GM18520 (cell line): ENCODE measurements around the gene OSBPL10.
"Not testable (repeated sequence)": the region's sequence is repeated elsewhere in the genome, so short reads cannot be mapped to it uniquely, and the experiment has no call there.

Experiments
- ATAC-seq: cut with Tn5 transposase; IDR thresholded peaks from one replicate; pipeline ENCODE4 v1.9.1; 2021; ENCODE audit not compliant: unreplicated experiment

The OSBPL10 gene

GRCh38 chr3:31981206-31982181, at the start of gene OSBPL10, which contains the start of gene ZNF860:
TSS of gene OSBPL10 (minus strand) at chr3:31981262. CDS start at chr3:31981179, 83 bp downstream.
TSS of gene ZNF860 (plus strand) at chr3:31981750. CDS start at chr3:31989080, 7,330 bp downstream.
- no peak for ATAC-seq

GRCh38 chr3:32026593-32026992, 45.5 kb upstream of the OSBPL10 start:
- no peak for ATAC-seq

GRCh38 chr3:32022947-32023346, 41.9 kb upstream of the OSBPL10 start:
- ATAC-seq: no peak

GRCh38 chr3:32021748-32022147, 40.7 kb upstream of the OSBPL10 start:
- no peak for ATAC-seq

- no peak for ATAC-seq
Observed at GRCh38 chr3:32021155-32021554, 40.1 kb upstream of the OSBPL10 start.

GRCh38 chr3:32018757-32019564, 37.9 kb upstream of the OSBPL10 start:
- no peak for ATAC-seq

GRCh38 chr3:32017286-32017685, 36.2 kb upstream of the OSBPL10 start:
- ATAC-seq: no peak

- not testable (repeated sequence) for ATAC-seq
Observed at GRCh38 chr3:32015638-32016037, 34.6 kb upstream of the OSBPL10 start.

GRCh38 chr3:32010699-32011098, 29.6 kb upstream of the OSBPL10 start:
- not testable (repeated sequence) for ATAC-seq

GRCh38 chr3:32009957-32010356, 28.9 kb upstream of the OSBPL10 start:
- no peak for ATAC-seq

- ATAC-seq: no peak
Observed at GRCh38 chr3:32009101-32009500, 28.0 kb upstream of the OSBPL10 start.

- no peak for ATAC-seq
Observed at GRCh38 chr3:32004113-32004765, 23.2 kb upstream of the OSBPL10 start.

- no peak for ATAC-seq
Observed at GRCh38 chr3:32003380-32003779, 22.3 kb upstream of the OSBPL10 start.

- ATAC-seq: no peak
Observed at GRCh38 chr3:32002561-32003368, 21.7 kb upstream of the OSBPL10 start.

GRCh38 chr3:32000877-32001276, 19.8 kb upstream of the OSBPL10 start:
- ATAC-seq: no peak

- no peak for ATAC-seq
Observed at GRCh38 chr3:31999907-32000439, 18.9 kb upstream of the OSBPL10 start.

GRCh38 chr3:31997500-31997899, 16.4 kb upstream of the OSBPL10 start:
- ATAC-seq: no peak

GRCh38 chr3:31996195-31996594, 15.1 kb upstream of the OSBPL10 start:
- ATAC-seq: no peak

- not testable (repeated sequence) for ATAC-seq
Observed at GRCh38 chr3:31995026-31995425, 14.0 kb upstream of the OSBPL10 start.

- no peak for ATAC-seq
Observed at GRCh38 chr3:31993843-31994242, 12.8 kb upstream of the OSBPL10 start.
